K562 (cell line): ENCODE measurements around the gene NECTIN4. TPM values are rescaled to one million over a fixed set of nuclear protein-coding genes. Genes with fewer than 3 reads are reported as not detected.

Experiments used
- CBFB ChIP-seq: sonication (generic); formaldehyde crosslinking; IDR thresholded peaks from 2 replicates; pipeline ENCODE4 v1.4.0; 2020; ENCODE audit warnings: mild to moderate bottlenecking, missing genetic modification reagents
- CLOCK ChIP-seq: fragments of 250-450 bp; sonication (Bioruptor Pico); IDR thresholded peaks from 2 replicates; pipeline ENCODE4 v1.4.0; 2020; ENCODE audit warnings: mild to moderate bottlenecking, moderate library complexity, borderline replicate concordance
- FOXJ2 ChIP-seq: fragments of 200-800 bp; sonication (Bioruptor generic); IDR thresholded peaks from 2 replicates; pipeline ENCODE4 v1.6.1; 2016; ENCODE audit warnings: missing genetic modification characterization, missing compliant biosample characterization
- FOXP1 ChIP-seq: sonication (generic); formaldehyde crosslinking; IDR thresholded peaks from 2 replicates; pipeline ENCODE4 v1.8.0; 2022; ENCODE audit warnings: mild to moderate bottlenecking, missing genetic modification reagents
- GABPB1 ChIP-seq: sonication (generic); formaldehyde crosslinking; IDR thresholded peaks from 2 replicates; pipeline ENCODE4 v1.8.0; 2022; ENCODE audit warnings: mild to moderate bottlenecking, missing genetic modification reagents
- HINFP ChIP-seq: fragments of 450-650 bp; conservative IDR thresholded peaks from 2 replicates; pipeline ENCODE4 v1.6.1; 2016; ENCODE audit warnings: missing genetic modification characterization, low read depth, mild to moderate bottlenecking, control low read depth, missing compliant biosample characterization
- HMG20A ChIP-seq: fragments of 450-650 bp; formaldehyde crosslinking; conservative IDR thresholded peaks from 2 replicates; pipeline ENCODE4 v1.4.0; 2020; ENCODE audit warnings: mild to moderate bottlenecking, mixed read lengths
- IFI16 ChIP-seq: fragments of 250-450 bp; sonication (Bioruptor Pico); IDR thresholded peaks from 2 replicates; pipeline ENCODE4 v2.1.2; 2022; ENCODE audit warnings: mild to moderate bottlenecking, inconsistent platforms
- IRF1 ChIP-seq: sonication (generic); formaldehyde crosslinking; IDR thresholded peaks from 2 replicates; pipeline ENCODE4 v1.8.0; 2022; ENCODE audit warnings: missing genetic modification reagents, mild to moderate bottlenecking, borderline replicate concordance
- IRF9 ChIP-seq: fragments of 450-650 bp; IDR thresholded peaks from 2 replicates; pipeline ENCODE4 v1.6.1; 2016; ENCODE audit warnings: missing biosample characterization, missing genetic modification characterization
- KAT8 ChIP-seq: fragments of 450-650 bp; IDR thresholded peaks from 2 replicates; pipeline ENCODE4 v1.6.1; 2016; ENCODE audit warnings: low read depth, mild to moderate bottlenecking
- KLF16 ChIP-seq: IDR thresholded peaks from 2 replicates; pipeline ENCODE4 v1.6.1; 2016; ENCODE audit warnings: antibody characterized with exemption
- NFIC ChIP-seq: fragments of 450-650 bp; IDR thresholded peaks from 2 replicates; pipeline ENCODE4 v1.6.1; 2017; ENCODE audit warnings: mild to moderate bottlenecking, inconsistent platforms
- SMARCB1 ChIP-seq: IDR thresholded peaks from 2 replicates; pipeline ENCODE4 v1.6.1; 2011; ENCODE audit warnings: improper control_type of control experiment, low read depth; ENCODE audit not compliant: insufficient read length
- SRSF9 ChIP-seq: fragments of 200-400 bp; formaldehyde crosslinking; IDR thresholded peaks from 2 replicates; pipeline ENCODE4 v1.6.1; 2017; ENCODE audit warnings: low read depth, low read length, borderline replicate concordance
- U2AF2 ChIP-seq: fragments of 200-400 bp; formaldehyde crosslinking; optimal IDR thresholded peaks from 2 replicates; pipeline ENCODE3; 2017; ENCODE audit warnings: low read depth, mild to moderate bottlenecking, low read length
- polyA plus RNA-seq, 8 experiments: library from polyadenylated mRNA; depleted of rRNA in 4 of 8; stranded (reverse) in 5 of 8; unstranded in 3 of 8; fragments of >200 nt; fragmentation: Nextera tagmentation in 2 of 8; fragmentation: Illumina TruSeq in 1 of 8; extraction: Ambion mirVana in 2 of 8; extraction: Trizol in 1 of 8; gene quantifications; 2 replicates each; pipeline versions ENCODE4 v1.2.1 to v1.2.3, GENCODE V29; 2011 to 2014; ENCODE audit warnings: inconsistent platforms in 1 of 8, missing spikeins in 1 of 8
- total RNA-seq, 7 experiments: library from RNA; depleted of rRNA in 6 of 7; stranded (reverse); fragments of >200 nt in 6 of 7; fragmentation: Illumina TruSeq in 2 of 7; extraction: Trizol in 2 of 7; gene quantifications; 2 replicates each; pipeline versions ENCODE4 v1.2.1 to v1.2.3, GENCODE V29; 2011 to 2021; ENCODE audit warnings: low replicate concordance in 1 of 7
- TF ChIP-seq, protein P1 (sequence below): fragments of 250-450 bp; sonication (Bioruptor Pico); IDR thresholded peaks from 2 replicates; pipeline ENCODE4 v1.5.0; 2020; ENCODE audit warnings: mild to moderate bottlenecking, borderline replicate concordance
- TF ChIP-seq, protein P2 (sequence below): fragments of 250-450 bp; sonication (Bioruptor Pico); IDR thresholded peaks from 2 replicates; pipeline ENCODE4 v1.9.0; 2021; ENCODE audit warnings: mild to moderate bottlenecking

The NECTIN4 gene
- total and polyA plus RNA-seq, 9 of the 15 experiments (the other 6 are each of a cell fraction or from before 2014, with no cell fraction given), result 0.01 to 0.09 TPM; not detected in 7

DNA sequence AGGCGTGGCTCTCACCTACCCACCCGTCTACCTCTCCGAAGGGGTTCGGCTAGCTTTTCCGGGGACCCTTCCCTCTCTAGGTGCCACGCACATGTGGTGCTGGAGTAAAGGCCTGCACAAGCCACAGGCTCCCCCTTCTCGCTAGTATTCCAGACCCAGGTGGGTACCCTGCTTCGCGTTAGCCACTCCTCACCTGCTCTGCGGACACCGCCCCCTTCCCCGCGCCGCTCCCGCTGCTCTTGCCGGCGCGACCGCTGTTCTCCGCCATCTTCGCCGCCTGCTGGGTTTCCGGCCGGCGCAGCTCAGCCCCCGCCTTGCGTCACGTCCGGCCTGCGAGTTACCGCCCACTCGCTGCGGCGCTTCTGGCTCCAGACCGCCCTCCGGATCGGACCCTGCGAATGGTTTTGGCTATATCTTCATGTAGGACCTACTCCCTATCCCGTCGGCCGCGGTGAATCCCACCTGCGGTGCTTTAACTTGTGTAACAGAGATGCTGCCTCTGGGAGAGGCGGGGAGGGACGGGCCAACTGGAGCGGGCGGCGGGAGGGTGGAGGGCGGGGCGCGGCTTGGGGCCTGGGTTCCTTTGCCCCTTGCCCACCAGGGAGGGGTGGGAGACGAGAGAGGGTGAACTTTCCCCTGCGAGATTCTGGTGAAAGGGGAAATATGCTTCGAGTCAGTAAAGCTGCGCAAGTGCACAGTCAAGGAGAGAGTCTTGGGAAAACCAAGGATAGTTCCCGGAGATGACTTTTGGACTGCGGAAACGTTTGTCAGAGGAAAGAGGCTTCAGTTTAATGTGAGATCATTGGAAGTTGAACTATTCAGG, 28.6 kb upstream of the NECTIN4 start, which contains the start of the genes NIT1 and PFDN2 (continued):
- TF ChIP-seq, protein P1, sequence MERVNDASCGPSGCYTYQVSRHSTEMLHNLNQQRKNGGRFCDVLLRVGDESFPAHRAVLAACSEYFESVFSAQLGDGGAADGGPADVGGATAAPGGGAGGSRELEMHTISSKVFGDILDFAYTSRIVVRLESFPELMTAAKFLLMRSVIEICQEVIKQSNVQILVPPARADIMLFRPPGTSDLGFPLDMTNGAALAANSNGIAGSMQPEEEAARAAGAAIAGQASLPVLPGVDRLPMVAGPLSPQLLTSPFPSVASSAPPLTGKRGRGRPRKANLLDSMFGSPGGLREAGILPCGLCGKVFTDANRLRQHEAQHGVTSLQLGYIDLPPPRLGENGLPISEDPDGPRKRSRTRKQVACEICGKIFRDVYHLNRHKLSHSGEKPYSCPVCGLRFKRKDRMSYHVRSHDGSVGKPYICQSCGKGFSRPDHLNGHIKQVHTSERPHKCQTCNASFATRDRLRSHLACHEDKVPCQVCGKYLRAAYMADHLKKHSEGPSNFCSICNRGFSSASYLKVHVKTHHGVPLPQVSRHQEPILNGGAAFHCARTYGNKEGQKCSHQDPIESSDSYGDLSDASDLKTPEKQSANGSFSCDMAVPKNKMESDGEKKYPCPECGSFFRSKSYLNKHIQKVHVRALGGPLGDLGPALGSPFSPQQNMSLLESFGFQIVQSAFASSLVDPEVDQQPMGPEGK (CRISPR knock-in tag), result no peak
- TF ChIP-seq KLF16 (no peak), NFIC (no peak), SRSF9 (no peak), FOXJ2 (tag) (no peak), HINFP (tag) (no peak), CBFB (CRISPR knock-in tag) (peak; percentile 71), FOXP1 (CRISPR knock-in tag) (peak; percentile 56; the same call in 1 of the 2 replicates), IFI16 (CRISPR knock-in tag) (no peak), IRF1 (no peak), U2AF2 (no peak), KAT8 (no peak), SMARCB1 (no peak), IRF9 (tag) (no peak), CLOCK (no peak), GABPB1 (CRISPR knock-in tag) (peak; percentile 97), HMG20A (CRISPR knock-in tag) (no peak)
- TF ChIP-seq, protein P2, sequence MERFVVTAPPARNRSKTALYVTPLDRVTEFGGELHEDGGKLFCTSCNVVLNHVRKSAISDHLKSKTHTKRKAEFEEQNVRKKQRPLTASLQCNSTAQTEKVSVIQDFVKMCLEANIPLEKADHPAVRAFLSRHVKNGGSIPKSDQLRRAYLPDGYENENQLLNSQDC (CRISPR knock-in tag), result no peak
